ENCODE measurements around the gene HOMER3. TPM values are rescaled to one million over a fixed set of nuclear protein-coding genes. Genes with fewer than 3 reads are reported as not detected.
"Not testable (repeated sequence)": the region's sequence is repeated elsewhere in the genome, so short reads cannot be mapped to it uniquely, and the experiment has no call there.

HOMER3 gene
- total RNA-seq, 2 experiments from 2014 or later, result not detected

DNA sequence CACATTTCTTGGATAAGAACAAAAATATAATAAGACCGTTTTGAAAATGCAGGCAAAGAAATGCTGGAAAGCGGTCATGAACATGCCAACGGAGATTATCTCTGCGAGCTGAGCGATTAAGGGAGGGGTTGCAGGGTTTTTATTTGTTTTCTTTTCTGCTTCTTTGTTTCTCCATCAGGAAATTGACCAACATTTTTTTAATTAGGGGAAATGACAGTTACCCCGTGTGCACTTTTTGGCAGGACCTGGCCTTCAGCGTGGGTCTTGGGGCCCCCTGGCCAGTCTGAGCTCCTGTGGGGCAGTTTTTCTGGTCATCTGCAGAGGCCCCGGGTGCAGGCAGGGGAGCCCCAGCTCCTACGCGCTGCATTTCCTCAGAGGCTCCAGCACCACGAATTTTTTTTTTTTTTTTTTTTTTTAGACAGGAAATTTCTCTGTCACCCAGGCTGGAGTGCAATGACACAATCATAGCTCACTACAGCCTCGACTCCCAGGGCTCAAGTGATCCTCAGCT lies 31.3 kb upstream of the HOMER3 start:
- DNase-seq, result no peak
- peaks cover 2% of the 10 kb centered on the region for H3K4me1 Mint-ChIP-seq (ENCODE audit: low read depth)
- CTCF ChIA-PET, result no interaction called here
- H3K27me3 Mint-ChIP-seq (ENCODE audit: low read depth), result peaks cover 5% of the 10 kb centered on the region
- no peak overlapping the region for H3K4me3 Mint-ChIP-seq
- no peak overlapping the region for H3K27ac Mint-ChIP-seq
- H3K36me3 Mint-ChIP-seq (ENCODE audit: low read depth), result no peaks in the 10 kb centered on the region
- H3K9me3 Mint-ChIP-seq, result peaks cover 3% of the 10 kb centered on the region
- intact Hi-C loops (cut with micrococcal nuclease), result no loop called here

DNA sequence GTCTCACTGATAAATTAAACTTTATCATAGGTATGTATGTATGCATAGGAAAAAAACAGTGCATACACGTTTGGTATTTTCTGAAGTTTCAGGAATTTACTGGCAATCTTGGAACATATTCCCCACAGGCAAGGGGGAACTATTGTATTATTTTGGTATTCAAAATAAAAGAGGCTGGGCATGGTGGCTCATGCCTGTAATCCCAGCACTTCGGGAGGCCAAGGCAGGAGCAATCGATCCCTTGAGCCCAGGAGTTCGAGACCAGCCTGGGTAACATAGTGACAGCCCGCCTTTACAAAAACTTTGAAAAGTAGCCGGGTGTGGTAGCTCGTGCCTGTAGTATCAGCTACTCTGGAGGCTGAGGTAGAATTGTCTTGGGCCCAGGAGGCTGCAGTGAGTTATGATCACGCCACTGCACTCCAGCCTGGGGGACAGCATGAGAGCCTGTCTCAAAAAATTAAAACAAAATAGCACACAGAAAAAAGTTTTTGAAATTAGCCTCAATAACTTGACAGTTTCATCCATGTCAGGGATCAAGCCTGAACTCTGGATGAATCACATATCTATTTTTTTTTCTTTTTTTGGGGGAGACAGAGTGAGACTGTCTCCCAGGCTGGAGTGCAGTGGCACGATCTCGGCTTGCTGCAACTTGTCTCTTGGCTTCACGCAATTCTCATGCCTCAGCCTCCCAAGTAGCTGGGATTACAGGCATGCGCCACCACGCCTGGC lies 29.1 kb upstream of the HOMER3 start:
- Mint-ChIP-seq H3K4me3 (no peak overlapping the region), H3K9me3 (peaks cover 3% of the 10 kb centered on the region), H3K4me1 (ENCODE audit: low read depth) (peaks cover 2% of the 10 kb centered on the region), H3K27me3 (ENCODE audit: low read depth) (peaks cover 8% of the 10 kb centered on the region), H3K27ac (no peak overlapping the region), H3K36me3 (ENCODE audit: low read depth) (no peaks in the 10 kb centered on the region)
- CTCF ChIA-PET, result interaction anchor here (0.6 kb wide), 1 partner anchor 28 kb away, joined by 3 read pairs; no protein-coding TSS in a partner anchor
- intact Hi-C loops (cut with micrococcal nuclease), result no loop called here
- DNase-seq, result no peak

DNA sequence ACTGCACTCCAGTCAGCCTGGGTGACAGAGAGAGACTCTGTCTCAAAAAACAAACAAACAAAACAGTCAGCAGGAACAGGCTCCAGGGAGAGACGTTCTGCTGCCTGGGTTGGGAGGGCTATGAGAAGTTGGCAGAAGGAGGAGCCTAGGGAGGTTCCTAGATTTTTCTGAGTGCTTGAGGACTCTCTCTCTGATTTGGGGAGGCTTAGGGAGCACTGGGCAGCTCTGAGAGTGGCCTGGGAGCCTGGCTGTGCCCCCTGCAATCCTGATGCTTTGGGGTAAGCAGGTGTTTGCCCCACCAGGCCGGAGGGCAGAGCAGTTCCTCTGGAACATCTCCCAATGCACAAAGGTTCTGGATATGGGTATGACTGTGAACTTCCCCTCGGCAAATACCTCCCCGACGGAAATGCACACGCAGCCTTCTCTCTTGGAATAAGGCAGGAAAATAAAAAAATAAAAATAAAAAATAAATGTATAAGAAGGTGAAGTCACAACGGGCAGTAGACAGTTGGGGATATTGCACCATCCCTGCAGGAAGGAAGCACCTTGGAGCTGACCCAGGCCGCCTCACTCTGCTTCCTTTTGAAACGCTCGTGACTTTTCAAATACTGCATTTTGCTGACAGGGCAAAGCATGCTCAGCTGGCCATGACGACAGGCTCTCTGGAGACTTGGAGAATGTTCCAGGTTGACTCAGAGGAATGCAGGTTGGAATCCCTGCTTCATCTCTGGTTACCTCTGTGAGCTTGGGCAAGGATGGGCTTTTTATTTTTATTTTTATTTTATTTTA lies 26.5 kb upstream of the HOMER3 start:
- H3K4me3 Mint-ChIP-seq, result no peak overlapping the region
- CTCF ChIA-PET, result no interaction called here
- peaks cover 8% of the 10 kb centered on the region for H3K27me3 Mint-ChIP-seq (ENCODE audit: low read depth)
- intact Hi-C loops (cut with micrococcal nuclease), result no loop called here
- H3K27ac Mint-ChIP-seq, result no peak overlapping the region
- peaks cover 3% of the 10 kb centered on the region for H3K9me3 Mint-ChIP-seq
- no peaks in the 10 kb centered on the region for H3K36me3 Mint-ChIP-seq (ENCODE audit: low read depth)
- H3K4me1 Mint-ChIP-seq (ENCODE audit: low read depth), result peaks cover 2% of the 10 kb centered on the region
- no peak for DNase-seq

- H3K36me3 Mint-ChIP-seq (ENCODE audit: low read depth), result no peaks in the 10 kb centered on the region
- H3K9me3 Mint-ChIP-seq, result peaks cover 3% of the 10 kb centered on the region
- peaks cover 17% of the 10 kb centered on the region for H3K27me3 Mint-ChIP-seq (ENCODE audit: low read depth)
- no peak for DNase-seq
- H3K27ac Mint-ChIP-seq, result no peak overlapping the region
- H3K4me3 Mint-ChIP-seq, result no peak overlapping the region
- peaks cover 8% of the 10 kb centered on the region for H3K4me1 Mint-ChIP-seq (ENCODE audit: low read depth)
- CTCF ChIA-PET, result no interaction called here
- intact Hi-C loops (cut with micrococcal nuclease), result no loop called here
Measured at GRCh38 chr19:18966307-18966706, 25.3 kb upstream of the HOMER3 start.

DNA sequence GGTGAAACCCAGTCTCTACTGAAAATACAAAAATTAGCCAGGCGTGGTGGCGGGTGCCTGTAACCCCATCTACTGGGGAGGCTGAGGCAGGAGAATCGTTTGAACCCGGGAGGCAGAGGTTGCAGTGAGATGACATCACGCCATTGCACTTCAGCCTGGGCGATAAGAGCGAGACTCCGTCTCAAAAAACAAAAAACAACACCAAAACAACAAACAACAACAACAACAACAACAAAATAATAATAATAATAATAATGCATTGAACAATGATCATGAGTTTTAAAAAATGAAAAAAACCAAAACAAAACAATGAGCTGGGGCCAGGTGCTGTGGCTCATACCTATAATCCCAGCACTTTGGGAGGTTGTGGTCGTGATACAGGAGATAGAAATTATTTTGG lies 23.1 kb upstream of the HOMER3 start:
- Mint-ChIP-seq H3K4me1 (ENCODE audit: low read depth) (peaks cover 6% of the 10 kb centered on the region), H3K36me3 (ENCODE audit: low read depth) (no peaks in the 10 kb centered on the region), H3K9me3 (peaks cover 3% of the 10 kb centered on the region), H3K27ac (no peak overlapping the region), H3K27me3 (ENCODE audit: low read depth) (peaks cover 19% of the 10 kb centered on the region), H3K4me3 (no peak overlapping the region)
- CTCF ChIA-PET, result no interaction called here
- no peak for DNase-seq
- intact Hi-C loops (cut with micrococcal nuclease), result no loop called here

GRCh38 chr19:18961767-18962620 lies 21.0 kb upstream of the HOMER3 start:
- peaks cover 10% of the 10 kb centered on the region for H3K27me3 Mint-ChIP-seq (ENCODE audit: low read depth)
- no peaks in the 10 kb centered on the region for H3K36me3 Mint-ChIP-seq (ENCODE audit: low read depth)
- intact Hi-C loops (cut with micrococcal nuclease), result no loop called here
- DNase-seq, result no peak
- peaks cover 6% of the 10 kb centered on the region for H3K4me1 Mint-ChIP-seq (ENCODE audit: low read depth)
- CTCF ChIA-PET, result no interaction called here
- H3K27ac Mint-ChIP-seq, result no peak overlapping the region
- H3K4me3 Mint-ChIP-seq, result no peak overlapping the region
- H3K9me3 Mint-ChIP-seq, result no peaks in the 10 kb centered on the region

GRCh38 chr19:18960370-18960769 lies 19.4 kb upstream of the HOMER3 start:
- peaks cover 6% of the 10 kb centered on the region for H3K4me1 Mint-ChIP-seq (ENCODE audit: low read depth)
- CTCF ChIA-PET, result interaction anchor here (0.8 kb wide), 1 partner anchor 186 kb away, joined by 4 read pairs; no protein-coding TSS in a partner anchor
- H3K27me3 Mint-ChIP-seq (ENCODE audit: low read depth), result peaks cover 10% of the 10 kb centered on the region
- intact Hi-C loops (cut with micrococcal nuclease), result no loop called here
- no peaks in the 10 kb centered on the region for H3K36me3 Mint-ChIP-seq (ENCODE audit: low read depth)
- no peaks in the 10 kb centered on the region for H3K9me3 Mint-ChIP-seq
- no peak overlapping the region for H3K4me3 Mint-ChIP-seq
- DNase-seq, result no peak
- H3K27ac Mint-ChIP-seq, result no peak overlapping the region

DNA sequence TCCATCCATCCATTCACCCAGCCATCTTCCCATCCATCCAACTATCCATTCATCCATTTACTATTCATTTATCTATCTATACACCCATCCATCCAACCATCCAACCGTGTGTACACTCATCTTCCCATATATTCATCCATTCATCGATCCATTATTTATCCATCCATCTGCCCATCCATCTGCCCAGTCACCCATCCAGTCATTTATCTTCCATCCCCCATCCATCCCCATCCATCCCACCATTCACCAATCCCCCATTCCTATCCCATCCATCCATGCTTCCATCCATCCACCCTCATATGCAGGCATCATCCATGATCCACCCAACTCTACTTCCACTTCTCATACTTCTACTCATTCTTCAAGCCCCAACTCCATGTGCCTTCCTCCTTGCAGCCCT lies 14.0 kb upstream of the HOMER3 start:
- H3K4me3 Mint-ChIP-seq, result no peak overlapping the region
- intact Hi-C loops (cut with micrococcal nuclease), result no loop called here
- H3K27me3 Mint-ChIP-seq (ENCODE audit: low read depth), result no peaks in the 10 kb centered on the region
- no peak overlapping the region for H3K27ac Mint-ChIP-seq
- no peak for DNase-seq
- CTCF ChIA-PET, result no interaction called here
- H3K4me1 Mint-ChIP-seq (ENCODE audit: low read depth), result no peaks in the 10 kb centered on the region
- no peaks in the 10 kb centered on the region for H3K36me3 Mint-ChIP-seq (ENCODE audit: low read depth)
- no peaks in the 10 kb centered on the region for H3K9me3 Mint-ChIP-seq

- H3K4me3 Mint-ChIP-seq, result no peak overlapping the region
- DNase-seq, result no peak
- no peaks in the 10 kb centered on the region for H3K27me3 Mint-ChIP-seq (ENCODE audit: low read depth)
- intact Hi-C loops (cut with micrococcal nuclease), result no loop called here
- H3K27ac Mint-ChIP-seq, result no peak overlapping the region
- CTCF ChIA-PET, result no interaction called here
- H3K36me3 Mint-ChIP-seq (ENCODE audit: low read depth), result no peaks in the 10 kb centered on the region
- no peaks in the 10 kb centered on the region for H3K4me1 Mint-ChIP-seq (ENCODE audit: low read depth)
- no peaks in the 10 kb centered on the region for H3K9me3 Mint-ChIP-seq
Measured at GRCh38 chr19:18954094-18954493, 13.1 kb upstream of the HOMER3 start.

- H3K36me3 Mint-ChIP-seq (ENCODE audit: low read depth); intact Hi-C loops (cut with micrococcal nuclease); H3K4me1 Mint-ChIP-seq (ENCODE audit: low read depth); DNase-seq; H3K27ac Mint-ChIP-seq; H3K27me3 Mint-ChIP-seq (ENCODE audit: low read depth); H3K4me3 Mint-ChIP-seq; H3K9me3 Mint-ChIP-seq: not testable (repeated sequence)
- CTCF ChIA-PET, result interaction anchor here (0.6 to 0.7 kb wide), 2 partner anchors 359 to 363 kb away, joined by 3 read pairs; no protein-coding TSS in a partner anchor
Measured at GRCh38 chr19:18952364-18953003, 11.5 kb upstream of the HOMER3 start.

GRCh38 chr19:18951721-18952281 lies 10.8 kb upstream of the HOMER3 start:
- DNase-seq, result no peak
- CTCF ChIA-PET, result interaction anchor here (0.7 kb wide), 1 partner anchor 363 kb away, joined by 3 read pairs; no protein-coding TSS in a partner anchor
- Mint-ChIP-seq H3K36me3 (ENCODE audit: low read depth) (no peaks in the 10 kb centered on the region), H3K9me3 (no peaks in the 10 kb centered on the region), H3K27ac (no peak overlapping the region), H3K4me3 (no peak overlapping the region), H3K27me3 (ENCODE audit: low read depth) (no peaks in the 10 kb centered on the region), H3K4me1 (ENCODE audit: low read depth) (no peaks in the 10 kb centered on the region)
- intact Hi-C loops (cut with micrococcal nuclease), result no loop called here
